NB4 (cell line): ENCODE measurements around the gene RNF217.
"Not testable (repeated sequence)": the region's sequence is repeated elsewhere in the genome, so short reads cannot be mapped to it uniquely, and the experiment has no call there.

Experiments
- DNase-seq: peaks from one replicate; pipeline ENCODE4 v3.0.0; 2010; ENCODE audit warnings: low read depth
- H3K4me3 ChIP-seq: one replicate; pipeline ENCODE4 v1.5.1; 2011; ENCODE audit warnings: mild to moderate bottlenecking, low read depth, low read length, moderate library complexity
- MYC ChIP-seq: IDR thresholded peaks from 2 replicates; pipeline ENCODE4 v1.6.1; 2011; ENCODE audit warnings: low read depth, low read length
- POLR2A ChIP-seq: IDR thresholded peaks from 2 replicates; pipeline ENCODE4 v1.6.1; 2011; ENCODE audit warnings: mild to moderate bottlenecking; ENCODE audit not compliant: insufficient read length; ENCODE audit errors: extremely low read depth
- TF ChIP-seq, protein P1 (sequence below): IDR thresholded peaks from 2 replicates; pipeline ENCODE4 v1.6.1; 2011; ENCODE audit warnings: low read depth, low read length
- TF ChIP-seq, protein P2 (sequence below): IDR thresholded peaks from one replicate; pipeline ENCODE4 v1.5.1; 2012; ENCODE audit warnings: low read depth, low read length

The RNF217 gene

DNA sequence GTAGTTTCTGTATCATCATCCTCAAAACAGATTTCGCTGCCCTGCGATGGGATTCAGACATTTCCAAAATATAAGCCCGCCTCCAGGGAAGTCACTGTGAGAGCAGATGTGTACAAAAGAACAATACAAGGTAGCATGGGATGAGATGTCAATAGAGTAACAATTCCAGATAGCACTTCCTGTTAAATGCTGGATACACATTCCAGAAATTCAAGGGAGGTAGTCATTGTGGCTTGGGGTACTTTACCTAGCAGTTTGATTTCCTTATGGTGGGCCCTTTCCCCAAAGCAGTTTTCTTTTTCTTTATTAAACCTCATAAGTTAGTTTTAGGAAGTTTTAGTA, 2.5 kb downstream of the RNF217 start:
- no peak for DNase-seq
- no peak overlapping the region for H3K4me3 ChIP-seq
- TF ChIP-seq MYC (no peak), POLR2A (no peak)
- TF ChIP-seq, protein P1, sequence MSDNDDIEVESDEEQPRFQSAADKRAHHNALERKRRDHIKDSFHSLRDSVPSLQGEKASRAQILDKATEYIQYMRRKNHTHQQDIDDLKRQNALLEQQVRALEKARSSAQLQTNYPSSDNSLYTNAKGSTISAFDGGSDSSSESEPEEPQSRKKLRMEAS, result no peak
- TF ChIP-seq, protein P2, sequence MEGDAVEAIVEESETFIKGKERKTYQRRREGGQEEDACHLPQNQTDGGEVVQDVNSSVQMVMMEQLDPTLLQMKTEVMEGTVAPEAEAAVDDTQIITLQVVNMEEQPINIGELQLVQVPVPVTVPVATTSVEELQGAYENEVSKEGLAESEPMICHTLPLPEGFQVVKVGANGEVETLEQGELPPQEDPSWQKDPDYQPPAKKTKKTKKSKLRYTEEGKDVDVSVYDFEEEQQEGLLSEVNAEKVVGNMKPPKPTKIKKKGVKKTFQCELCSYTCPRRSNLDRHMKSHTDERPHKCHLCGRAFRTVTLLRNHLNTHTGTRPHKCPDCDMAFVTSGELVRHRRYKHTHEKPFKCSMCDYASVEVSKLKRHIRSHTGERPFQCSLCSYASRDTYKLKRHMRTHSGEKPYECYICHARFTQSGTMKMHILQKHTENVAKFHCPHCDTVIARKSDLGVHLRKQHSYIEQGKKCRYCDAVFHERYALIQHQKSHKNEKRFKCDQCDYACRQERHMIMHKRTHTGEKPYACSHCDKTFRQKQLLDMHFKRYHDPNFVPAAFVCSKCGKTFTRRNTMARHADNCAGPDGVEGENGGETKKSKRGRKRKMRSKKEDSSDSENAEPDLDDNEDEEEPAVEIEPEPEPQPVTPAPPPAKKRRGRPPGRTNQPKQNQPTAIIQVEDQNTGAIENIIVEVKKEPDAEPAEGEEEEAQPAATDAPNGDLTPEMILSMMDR, result no peak

DNA sequence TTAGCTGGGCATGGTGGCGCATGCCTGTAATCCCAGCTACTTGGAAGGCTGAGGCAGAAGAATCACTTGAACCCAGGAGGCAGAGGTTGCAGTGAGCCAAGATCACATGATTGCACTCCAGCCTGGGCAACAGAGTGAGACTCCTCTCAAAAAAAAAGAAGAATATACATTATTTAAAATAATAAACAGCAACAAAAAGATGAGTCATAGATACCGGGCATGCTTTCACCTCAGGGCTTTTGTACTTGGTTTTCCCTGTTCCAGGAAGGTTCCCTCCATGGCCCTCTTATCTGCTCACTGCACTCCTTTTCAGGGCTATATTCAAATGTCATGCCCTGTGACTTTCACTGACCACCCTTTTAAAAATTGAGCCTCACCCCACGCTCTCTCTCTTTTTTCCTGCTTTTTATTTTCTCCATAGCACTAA, 3.2 kb downstream of the RNF217 start:
- not testable (repeated sequence) for H3K4me3 ChIP-seq, DNase-seq

DNA sequence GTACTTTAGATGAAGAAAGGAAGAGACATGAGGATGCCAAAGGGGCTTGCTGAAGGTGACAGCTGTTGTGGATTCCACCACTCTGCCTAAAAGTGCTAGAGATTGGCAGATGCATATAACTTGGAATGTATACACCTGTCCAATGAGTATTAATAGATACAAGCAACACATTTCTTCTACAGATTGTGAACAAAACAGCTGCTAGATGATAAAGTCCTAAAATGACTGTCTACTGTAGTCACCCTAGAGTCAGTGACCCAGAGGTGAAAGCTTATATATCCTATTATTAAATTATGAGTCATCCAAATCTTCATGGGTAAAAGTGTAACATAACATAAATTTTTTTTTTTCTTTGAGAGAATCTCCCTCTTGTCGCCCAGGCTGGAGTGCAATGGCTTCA, 5.2 kb downstream of the RNF217 start:
- DNase-seq, result no peak
- no peak overlapping the region for H3K4me3 ChIP-seq
- TF ChIP-seq, protein P2, result no peak
- TF ChIP-seq, protein P1, result no peak
- TF ChIP-seq POLR2A (no peak), MYC (no peak)

DNA sequence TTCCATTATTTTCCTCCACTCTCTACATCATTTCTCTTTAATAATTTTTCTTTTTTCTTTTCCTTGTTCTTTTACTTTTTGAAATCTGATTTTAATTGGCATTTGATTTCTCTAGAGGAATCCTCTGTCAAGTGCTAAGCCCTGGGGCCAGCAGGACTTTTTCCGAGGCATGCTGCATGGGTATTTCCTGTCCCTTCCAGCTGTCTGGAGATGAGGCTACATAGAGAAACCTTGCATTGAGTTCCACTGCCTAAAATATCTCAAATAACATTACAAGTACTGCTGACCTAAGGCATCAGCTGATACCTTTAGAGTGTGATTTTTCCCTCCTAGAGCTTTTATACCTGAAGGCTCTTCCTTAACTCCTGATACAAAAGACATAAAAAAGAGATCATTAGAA, 6.2 kb downstream of the RNF217 start:
- no peak overlapping the region for H3K4me3 ChIP-seq
- TF ChIP-seq, protein P1, result no peak
- no peak for TF ChIP-seq POLR2A
- no peak for DNase-seq

DNA sequence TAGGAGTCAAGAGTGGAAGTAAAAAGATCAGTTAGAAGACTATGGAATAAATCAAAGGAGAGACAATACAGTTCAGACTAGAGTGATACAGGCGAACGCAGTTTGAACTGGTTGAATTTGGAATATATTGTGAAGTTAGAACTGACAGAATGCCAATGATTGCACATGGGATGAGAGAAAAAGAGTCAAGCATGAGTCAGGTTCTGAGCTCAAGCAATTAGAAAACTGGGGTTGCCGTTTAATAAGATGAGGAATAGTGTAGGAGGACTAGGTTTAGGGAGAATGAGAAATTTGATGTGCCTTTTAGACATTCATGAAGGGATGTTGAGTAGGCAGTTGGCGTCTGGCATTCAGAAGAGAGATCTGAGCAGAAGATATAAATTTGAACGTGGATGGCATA, 8.0 kb downstream of the RNF217 start:
- no peak overlapping the region for H3K4me3 ChIP-seq
- no peak for DNase-seq
- TF ChIP-seq POLR2A, result no peak
- TF ChIP-seq, protein P2, result no peak
- TF ChIP-seq, protein P1, result no peak
- TF ChIP-seq MYC, result no peak

DNA sequence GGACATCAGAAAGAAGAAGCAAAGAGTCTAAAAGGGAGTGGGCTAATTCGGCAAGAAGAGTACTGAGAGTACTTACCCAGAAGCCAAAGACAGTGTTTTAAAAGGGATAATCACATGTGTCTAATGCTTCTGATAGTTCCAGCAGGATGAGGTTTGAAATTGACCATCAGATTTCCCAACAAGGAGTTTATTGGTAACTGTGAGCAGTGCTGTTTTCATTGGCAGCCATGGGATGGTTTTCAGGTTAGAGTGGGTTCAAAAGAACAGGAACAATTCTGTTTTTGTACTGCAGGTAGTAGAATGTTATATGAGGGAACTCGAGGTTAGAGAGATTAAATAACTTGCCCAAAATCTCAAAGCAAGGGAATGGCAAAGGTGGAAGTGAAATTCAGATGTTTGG, 8.5 kb downstream of the RNF217 start:
- H3K4me3 ChIP-seq, result no peak overlapping the region
- no peak for DNase-seq
- TF ChIP-seq, protein P1, result no peak
- TF ChIP-seq POLR2A (no peak), MYC (no peak)
- TF ChIP-seq, protein P2, result no peak

DNA sequence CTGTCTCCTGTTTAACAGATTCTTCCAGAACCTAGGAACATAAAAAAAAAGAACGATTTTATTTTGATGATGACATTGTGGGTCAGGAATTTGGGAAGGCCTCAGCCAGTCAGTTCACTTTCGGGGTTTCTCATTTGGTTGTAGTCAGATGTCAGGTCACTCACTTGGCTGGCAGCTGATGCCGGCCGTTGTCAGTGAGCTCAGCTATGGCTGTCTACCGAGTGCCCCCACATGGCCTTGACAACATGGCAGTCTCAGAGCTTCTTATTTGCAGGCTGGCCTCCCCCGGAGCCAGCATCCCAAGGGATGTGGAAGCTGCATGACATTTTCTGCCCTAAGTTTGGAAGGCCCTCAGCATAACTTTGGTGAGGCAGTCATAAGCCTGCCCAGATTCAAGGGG, 11.5 kb downstream of the RNF217 start:
- TF ChIP-seq, protein P2, result no peak
- TF ChIP-seq POLR2A (no peak), MYC (no peak)
- TF ChIP-seq, protein P1, result no peak
- H3K4me3 ChIP-seq, result no peak overlapping the region
- DNase-seq, result no peak
